Measurements from ENCODE around the gene FASTK.

FASTK gene

GRCh38 chr7:151101621-151102396 lies 21.2 kb upstream of the FASTK start:
- TF ChIP-seq CTCF (IDR thresholded peaks at IDR 0.05; ENCODE audit: low read depth, low read length), result no peak
- no peak overlapping the region for H3K4me3 ChIP-seq (ENCODE audit: low read depth, low read length)

- TF ChIP-seq CTCF (IDR thresholded peaks at IDR 0.05; ENCODE audit: low read depth, low read length), result no peak
- H3K4me3 ChIP-seq (ENCODE audit: low read depth, low read length), result no peak overlapping the region
These were observed 20.3 kb upstream of the FASTK start for GRCh38 chr7:151100921-151101320.

GRCh38 chr7:151099486-151100211 lies 19.0 kb upstream of the FASTK start:
- no peak for TF ChIP-seq CTCF (IDR thresholded peaks at IDR 0.05; ENCODE audit: low read depth, low read length)
- no peak overlapping the region for H3K4me3 ChIP-seq (ENCODE audit: low read depth, low read length)

- no peak overlapping the region for H3K4me3 ChIP-seq (ENCODE audit: low read depth, low read length)
- TF ChIP-seq CTCF (IDR thresholded peaks at IDR 0.05; ENCODE audit: low read depth, low read length), result no peak
These were observed 15.3 kb upstream of the FASTK start for GRCh38 chr7:151095828-151096475.

- no peak for TF ChIP-seq CTCF (IDR thresholded peaks at IDR 0.05; ENCODE audit: low read depth, low read length)
These were observed 14.7 kb upstream of the FASTK start for GRCh38 chr7:151095123-151095797.

GRCh38 chr7:151094675-151095074 lies 14.1 kb upstream of the FASTK start:
- no peak for TF ChIP-seq CTCF (IDR thresholded peaks at IDR 0.05; ENCODE audit: low read depth, low read length)
- no peak overlapping the region for H3K4me3 ChIP-seq (ENCODE audit: low read depth, low read length)

More at GRCh38 chr7:151095123-151095797, 14.7 kb upstream of the FASTK start:
- H3K4me3 ChIP-seq (ENCODE audit: low read depth, low read length), result no peak overlapping the region

Measured in WI38 (cell line).